Activated CD4-positive, alpha-beta T cell treated with anti-CD3 and anti-CD28 coated beads, Interleukin-2, amount 50 U/mL, for 48 hours (primary cell): Measurements from ENCODE around the gene ADAP1.

Source experiments
- DNase-seq, 2 experiments: peaks; one replicate each; pipeline ENCODE4 v3.0.0-alpha.2; 2020

ADAP1 gene

GRCh38 chr7:889391-889790, 65.1 kb downstream of the ADAP1 start:
- DNase-seq, result no peak

GRCh38 chr7:889025-889390, 65.5 kb downstream of the ADAP1 start:
- DNase-seq, result no peak

- DNase-seq, result no peak
Measured at GRCh38 chr7:888081-889024, 66.1 kb downstream of the ADAP1 start.

DNA sequence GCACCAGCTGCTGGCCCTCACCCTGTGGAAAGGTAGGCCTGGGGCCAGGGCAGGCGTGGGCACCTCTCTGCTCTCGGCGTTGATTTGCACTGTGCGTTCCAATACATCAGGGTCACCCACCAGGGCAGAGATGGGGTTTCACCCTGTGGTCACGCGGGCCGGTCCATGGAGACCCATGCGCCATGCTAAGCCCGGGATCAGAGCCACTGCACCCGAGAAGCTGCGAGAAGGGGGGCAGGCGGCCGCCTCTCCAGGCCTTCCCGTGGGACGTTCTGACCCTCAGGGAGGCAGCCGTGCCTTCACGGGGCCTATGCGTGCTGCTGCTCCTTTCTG, 67.0 kb downstream of the ADAP1 start:
- DNase-seq, result no peak

DNA sequence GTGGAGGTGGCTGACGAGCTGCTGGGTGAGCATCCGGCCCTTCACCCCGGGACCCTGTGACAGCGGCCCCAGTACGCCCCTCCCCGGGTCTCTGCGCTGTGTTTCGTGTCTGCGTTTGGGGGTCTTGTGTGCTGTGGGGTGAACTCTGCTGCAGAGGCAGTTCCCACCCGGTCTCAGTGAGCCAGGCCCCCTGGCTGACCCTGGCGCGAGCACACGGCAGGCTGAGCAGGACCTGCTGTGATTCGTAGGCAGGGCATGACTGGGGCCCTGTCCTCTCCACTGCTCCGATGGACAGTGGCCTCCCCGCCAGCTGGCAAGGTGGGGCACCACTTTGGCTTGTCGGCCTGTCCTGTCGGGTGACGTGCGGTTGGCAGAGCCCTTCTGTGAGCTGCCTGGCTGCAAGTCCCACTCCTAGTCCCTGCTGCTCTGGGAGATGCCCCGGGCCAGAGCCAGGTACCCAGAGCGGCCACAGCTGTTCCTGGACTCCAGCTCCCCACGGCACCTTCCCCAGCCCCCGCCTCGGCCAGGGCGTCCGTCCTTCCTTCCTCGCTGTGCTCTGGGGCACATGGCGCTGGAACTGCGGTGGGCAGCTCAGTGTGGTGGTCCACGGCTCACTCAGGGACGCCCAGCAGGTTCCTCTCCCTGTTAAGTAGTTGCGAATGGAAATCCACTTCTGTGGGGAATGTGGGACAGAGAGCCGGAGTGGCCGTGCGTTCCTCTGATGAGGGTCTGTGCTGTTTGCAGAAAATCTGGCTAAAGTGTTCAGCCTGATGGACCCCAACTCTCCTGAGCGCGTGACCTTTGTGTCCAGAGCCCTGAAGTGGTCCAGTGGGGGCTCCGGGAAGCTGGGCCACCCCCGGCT, 67.6 kb downstream of the ADAP1 start:
- no peak for DNase-seq

GRCh38 chr7:885893-886625, 68.4 kb downstream of the ADAP1 start:
- DNase-seq, result no peak

GRCh38 chr7:885261-885892, 69.1 kb downstream of the ADAP1 start:
- no peak for DNase-seq

DNA sequence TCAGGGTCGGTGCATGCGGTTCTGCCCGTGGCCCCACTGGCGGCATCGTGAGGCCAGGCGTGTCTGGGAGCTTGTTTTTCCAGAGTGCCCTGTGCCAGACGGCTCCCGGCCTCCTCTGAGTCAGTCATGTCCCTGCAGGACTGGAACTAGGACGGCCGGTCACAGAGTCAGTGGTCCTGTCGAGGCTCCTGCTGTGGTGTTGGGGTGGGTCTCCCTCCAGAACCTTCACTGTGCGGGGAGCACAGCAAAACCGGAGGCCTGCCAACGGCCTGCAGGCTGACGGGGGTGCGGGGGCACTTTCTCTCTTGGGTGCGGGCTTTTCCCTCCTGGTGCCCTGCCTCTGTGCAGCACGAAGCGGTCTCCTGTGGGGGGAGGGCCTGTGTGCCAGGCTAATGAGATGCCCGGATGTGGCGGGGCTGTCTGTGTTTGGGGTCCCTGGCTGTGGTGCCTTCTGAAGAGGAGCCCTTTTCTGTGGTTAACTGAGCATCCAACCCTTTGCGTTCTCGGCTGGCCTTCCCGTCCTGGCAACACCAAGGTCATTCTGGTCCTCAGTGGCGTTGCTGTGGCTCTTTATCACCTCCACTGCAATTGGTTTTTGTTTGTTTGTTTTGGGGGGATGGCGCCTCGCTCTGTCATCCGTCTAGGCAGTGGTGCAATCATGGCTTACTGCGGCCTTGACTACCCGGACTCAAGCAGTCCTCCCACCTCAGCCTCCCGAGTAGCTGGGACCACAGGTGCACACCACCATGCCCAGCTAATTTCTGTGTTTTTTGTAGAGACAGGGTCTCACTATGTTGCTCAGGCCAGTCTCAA, 70.1 kb downstream of the ADAP1 start:
- no peak for DNase-seq

DNA sequence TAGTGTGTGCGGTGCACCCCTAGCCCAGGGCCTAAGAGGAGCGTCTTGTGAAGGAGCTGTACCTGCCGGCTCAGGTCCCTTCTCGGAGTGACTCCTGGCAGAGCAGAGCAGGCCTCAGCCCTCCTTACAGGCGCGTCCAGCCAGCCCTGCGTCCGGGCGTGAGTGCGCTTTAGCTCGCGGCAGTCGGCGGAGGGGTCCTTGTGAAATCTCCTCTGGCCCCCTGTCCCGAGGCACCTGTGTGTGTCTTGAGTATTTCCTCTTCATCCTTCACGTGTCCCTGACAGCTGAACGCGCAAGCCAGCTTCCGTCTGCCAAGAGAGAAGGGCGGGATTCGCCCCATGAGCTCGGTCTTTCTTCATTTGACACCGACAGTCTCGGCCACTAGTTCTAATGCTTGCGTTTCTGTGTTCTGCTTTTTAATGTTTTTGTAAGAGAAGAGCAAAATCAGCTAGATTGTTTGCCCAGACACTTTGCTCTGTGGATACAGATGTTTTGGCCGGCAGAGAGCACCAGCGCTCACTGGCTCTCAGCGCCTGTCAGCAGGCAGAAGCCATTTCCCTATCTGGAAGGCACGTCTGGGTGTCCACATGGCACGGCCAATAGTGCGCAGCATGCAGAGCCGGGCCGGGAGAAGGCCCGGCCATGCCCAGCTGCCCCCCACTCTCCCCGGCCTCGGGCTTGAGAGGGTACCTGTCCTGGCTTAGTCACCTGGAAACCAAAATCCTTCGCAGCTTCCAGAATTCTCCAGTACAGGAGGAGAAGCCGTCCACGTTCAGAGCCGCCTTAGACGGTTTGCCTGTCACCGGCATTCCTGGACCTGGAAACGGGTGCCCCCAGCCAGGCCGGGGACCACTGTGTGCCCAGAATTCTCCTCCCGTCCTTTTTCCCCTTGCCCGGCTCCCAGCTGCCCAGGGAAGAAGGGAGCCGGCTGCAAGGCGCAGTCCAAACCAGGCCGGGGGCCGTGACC, 71.1 kb downstream of the ADAP1 start:
- DNase-seq, result no peak

GRCh38 chr7:882336-883035, 72.0 kb downstream of the ADAP1 start:
- DNase-seq, result no peak

- DNase-seq, result no peak
Measured at GRCh38 chr7:881441-882234, 72.8 kb downstream of the ADAP1 start.

DNA sequence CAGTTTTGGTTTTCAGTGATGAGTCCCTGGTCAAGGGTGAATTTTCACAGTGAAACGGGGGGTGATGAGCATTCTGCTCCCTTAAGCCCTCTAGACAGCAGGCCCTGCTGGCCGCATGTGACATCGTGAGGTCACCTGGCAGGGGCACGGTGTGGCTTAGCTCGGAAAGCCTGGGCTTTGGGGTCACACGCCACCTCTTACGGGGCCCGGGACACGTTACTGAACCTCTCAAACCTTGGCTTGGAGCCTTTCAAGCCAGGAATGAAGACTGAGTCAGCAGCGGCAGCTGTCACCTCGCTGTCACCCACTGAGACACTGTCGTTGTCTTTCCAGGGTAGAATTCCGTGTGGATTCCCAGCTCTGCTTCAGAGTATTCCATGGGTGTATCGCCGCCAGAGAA, 74.0 kb downstream of the ADAP1 start:
- no peak for DNase-seq

DNA sequence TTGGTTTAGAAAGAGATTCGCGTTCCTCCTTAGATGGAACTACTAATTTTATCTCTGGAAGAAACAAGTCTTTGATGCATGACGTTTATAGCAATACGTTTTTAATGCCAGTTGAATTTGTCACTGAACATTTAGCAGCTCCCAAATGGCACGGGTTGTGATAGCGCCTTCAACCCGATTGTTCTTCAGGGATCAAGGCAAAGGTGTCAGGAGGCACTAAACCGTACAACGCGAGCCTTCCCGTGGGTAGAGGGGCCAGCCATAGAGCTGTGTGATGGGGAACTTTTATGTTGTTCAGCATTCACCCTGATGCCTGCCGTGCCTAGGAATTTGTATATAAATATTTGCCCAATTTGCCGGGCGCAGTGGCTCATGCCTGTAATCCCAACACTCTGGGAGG, 74.8 kb downstream of the ADAP1 start:
- no peak for DNase-seq

DNA sequence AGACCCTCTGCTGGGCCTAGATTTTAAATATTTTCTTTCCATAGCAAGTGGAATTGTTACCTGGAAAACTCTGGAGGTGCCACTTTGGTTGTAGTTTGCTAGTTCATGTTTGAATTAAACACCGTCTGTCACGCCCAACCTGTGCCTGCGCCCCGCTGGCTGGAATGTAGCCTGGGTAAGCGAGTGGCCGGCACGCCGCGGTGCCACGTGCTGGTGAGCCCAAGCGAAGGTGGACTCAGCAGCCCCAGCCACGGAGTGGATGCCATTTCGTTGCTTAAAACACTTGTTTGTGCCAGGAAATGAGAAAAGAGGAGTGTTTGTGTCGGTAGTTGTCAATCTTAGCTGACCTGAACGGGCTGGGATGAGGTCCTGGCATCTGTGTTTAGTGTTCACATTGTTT, 75.4 kb downstream of the ADAP1 start:
- DNase-seq, result no peak

- DNase-seq, result no peak
Measured at GRCh38 chr7:877312-878232, 76.9 kb downstream of the ADAP1 start.

DNA sequence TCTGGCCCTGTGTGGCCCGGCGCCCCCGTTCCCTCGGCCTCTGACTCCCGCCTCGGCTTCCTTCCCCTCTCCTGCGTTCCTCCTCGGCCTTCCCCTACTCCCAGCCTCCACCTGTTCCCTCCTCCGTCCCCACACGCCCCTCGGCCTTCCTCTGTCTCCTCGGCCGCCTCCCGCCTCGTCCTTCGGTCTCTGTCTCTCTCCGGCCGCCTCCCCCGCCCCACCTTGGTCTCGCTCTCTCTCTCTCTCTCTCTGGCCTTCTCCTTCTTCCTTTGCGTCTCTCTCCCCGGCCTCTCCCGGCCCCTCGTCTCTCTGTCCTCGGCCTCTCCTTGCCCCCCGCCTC, 77.5 kb downstream of the ADAP1 start:
- DNase-seq, result no peak

GRCh38 chr7:876077-876971, 78.2 kb downstream of the ADAP1 start, which contains the start of gene GET4:
GET4 (plus strand) TSS chr7:876554; CDS start chr7:876646, 92 bp downstream.
- DNase-seq, result peak; percentile 95
